ENCODE data around the gene ZCCHC17.

ZCCHC17 gene

GRCh38 chr1:31409946-31410858, 113.4 kb downstream of the ZCCHC17 start:
- no peak overlapping the region for H3K4me3 ChIP-seq (ENCODE audit: low read length)
- no peak for DNase-seq (ENCODE audit: low read depth, low spot score)

- H3K4me3 ChIP-seq (ENCODE audit: low read length), result no peak overlapping the region
- no peak for DNase-seq (ENCODE audit: low read depth, low spot score)
Measured at GRCh38 chr1:31410871-31411270, 114.0 kb downstream of the ZCCHC17 start.

GRCh38 chr1:31412205-31412604, 115.4 kb downstream of the ZCCHC17 start:
- H3K4me3 ChIP-seq (ENCODE audit: low read length), result no peak overlapping the region
- no peak for DNase-seq (ENCODE audit: low read depth, low spot score)

GRCh38 chr1:31412732-31413404, 116.0 kb downstream of the ZCCHC17 start, which contains the start of gene SERINC2:
Gene SERINC2, plus strand, starts transcription at chr1:31413213. Its CDS starts 53 bp downstream, at chr1:31413266.
- DNase-seq (ENCODE audit: low read depth, low spot score), result no peak
- H3K4me3 ChIP-seq (ENCODE audit: low read length), result peak within 1 kb of the TSS; percentile 58

- DNase-seq (ENCODE audit: low read depth, low spot score), result no peak
- peak overlapping the region; percentile 58 for H3K4me3 ChIP-seq (ENCODE audit: low read length)
Measured at GRCh38 chr1:31413405-31414001, 116.7 kb downstream of the ZCCHC17 start.
